NCI-H187 treated with DMSO at 0.1 percent for 48 hours (cell line): ENCODE results near the gene A3GALT2.
"Not testable (repeated sequence)": the region's sequence is repeated elsewhere in the genome, so short reads cannot be mapped to it uniquely, and the experiment has no call there.

ENCODE experiments used
- DNase-seq: peaks from one replicate; lab custom pipeline; 2025; lab: John Stamatoyannopoulos, UW

Gene A3GALT2

DNA sequence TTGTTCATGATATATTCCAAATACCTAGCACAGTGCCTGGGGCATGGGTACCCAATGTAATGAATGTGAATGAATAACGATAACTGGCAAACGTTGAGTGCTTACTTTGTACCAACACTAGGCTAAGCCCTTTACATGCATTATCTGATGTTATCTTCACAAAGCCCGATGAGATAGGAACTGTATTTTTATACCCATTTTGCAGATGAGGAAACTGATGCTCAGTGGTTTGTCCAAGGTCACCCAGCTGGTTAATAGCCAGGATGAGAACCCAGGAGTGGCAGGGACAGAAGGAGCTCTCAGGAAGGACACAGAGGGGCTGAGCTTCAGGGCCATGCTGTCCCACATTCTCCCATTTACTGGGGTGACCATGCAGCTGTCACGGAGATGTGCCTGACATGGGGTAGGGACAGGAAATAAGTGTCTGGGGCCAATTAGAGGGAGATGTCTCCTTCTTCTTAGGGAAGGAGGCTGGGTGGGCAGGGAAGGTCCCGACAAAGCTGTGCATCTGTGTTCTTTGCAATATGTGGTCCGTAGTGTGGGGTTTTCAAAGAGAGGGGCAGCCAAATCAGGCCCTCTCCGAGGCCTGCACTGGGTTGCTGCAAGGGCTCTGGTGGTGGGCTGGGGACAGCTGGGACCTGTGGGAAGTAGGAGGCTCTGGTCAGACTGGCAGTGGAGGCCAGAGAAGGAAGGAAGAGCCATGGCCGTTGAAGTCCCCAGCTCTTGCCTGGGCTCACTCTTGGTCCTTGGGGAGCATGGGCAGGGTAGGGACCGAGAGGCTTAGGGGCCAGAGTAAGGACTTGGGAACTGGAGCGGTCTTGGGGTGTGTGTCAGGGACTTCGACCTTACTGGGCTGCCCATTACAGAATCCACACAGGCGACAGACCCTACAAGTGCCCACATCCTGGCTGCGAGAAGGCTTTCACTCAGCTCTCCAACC lies 26.6 kb downstream of the A3GALT2 start:
- no peak for DNase-seq

GRCh38 chr1:33292726-33293340 lies 28.1 kb downstream of the A3GALT2 start:
- DNase-seq: no peak

- not testable (repeated sequence) for DNase-seq
Observed at GRCh38 chr1:33290615-33291014, 30.3 kb downstream of the A3GALT2 start.

GRCh38 chr1:33289858-33290154 lies 31.1 kb downstream of the A3GALT2 start:
- no peak for DNase-seq

DNA sequence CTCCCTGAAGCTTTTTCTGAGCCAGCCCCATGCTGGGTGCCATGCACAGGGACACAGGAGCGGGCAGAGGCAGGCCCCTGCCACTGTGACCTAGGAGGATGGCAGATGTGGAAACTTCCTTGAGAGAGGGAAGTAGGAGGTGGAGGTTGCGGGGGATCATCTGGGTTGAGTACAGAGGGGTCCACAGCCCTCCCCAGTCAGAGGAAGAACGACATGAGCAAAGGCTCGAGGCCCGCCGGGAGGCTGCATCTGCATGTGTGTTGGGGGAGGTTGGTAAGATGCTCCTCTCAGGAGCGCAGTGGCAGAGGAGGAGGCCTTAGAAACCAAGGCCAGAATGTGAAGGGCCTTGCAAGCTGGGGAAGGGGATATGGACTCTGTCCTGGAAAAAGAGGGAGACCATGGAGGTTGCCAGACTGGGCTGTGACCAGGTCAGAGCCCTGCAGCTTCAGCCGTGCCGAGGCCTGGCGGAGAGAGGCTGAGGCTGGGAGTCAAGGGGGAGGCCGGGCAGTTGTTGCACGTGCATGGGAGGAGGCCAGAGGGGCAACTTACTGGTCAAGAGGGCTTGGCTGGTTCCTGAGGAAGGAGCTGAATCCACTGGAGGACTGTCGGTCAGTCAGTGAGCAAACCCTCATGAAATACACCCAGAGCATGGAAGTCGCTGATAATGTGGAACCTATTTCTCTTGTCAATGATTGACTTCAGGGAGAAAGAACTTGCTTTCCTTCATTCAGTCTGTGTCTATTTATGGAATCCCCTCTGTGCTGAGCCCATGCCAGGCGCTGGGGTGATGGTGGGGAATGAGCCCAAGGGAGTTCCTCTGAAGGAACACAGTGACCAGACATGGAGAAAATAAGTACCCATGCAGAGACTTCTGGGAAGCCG lies 31.7 kb downstream of the A3GALT2 start:
- DNase-seq: no peak

DNA sequence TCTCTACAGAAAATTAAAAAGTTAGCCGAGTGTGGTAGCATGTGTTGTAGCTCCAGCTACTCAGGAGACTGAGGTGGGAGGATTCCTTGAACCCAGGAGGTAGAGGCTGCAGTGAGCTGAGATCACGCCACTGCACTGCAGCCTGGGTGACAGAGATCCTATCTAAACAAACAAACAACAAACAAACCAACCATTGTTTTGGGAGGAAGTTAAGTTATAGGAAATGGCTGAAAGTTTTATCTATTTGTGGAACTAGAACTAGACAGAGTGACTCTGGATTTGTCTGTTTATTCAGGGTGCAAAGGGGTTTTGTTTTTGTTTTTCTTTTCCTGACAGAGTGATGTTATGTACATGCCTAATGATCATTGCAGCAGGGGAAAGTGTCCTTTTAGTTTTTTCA lies 33.6 kb downstream of the A3GALT2 start:
- DNase-seq: no peak

DNA sequence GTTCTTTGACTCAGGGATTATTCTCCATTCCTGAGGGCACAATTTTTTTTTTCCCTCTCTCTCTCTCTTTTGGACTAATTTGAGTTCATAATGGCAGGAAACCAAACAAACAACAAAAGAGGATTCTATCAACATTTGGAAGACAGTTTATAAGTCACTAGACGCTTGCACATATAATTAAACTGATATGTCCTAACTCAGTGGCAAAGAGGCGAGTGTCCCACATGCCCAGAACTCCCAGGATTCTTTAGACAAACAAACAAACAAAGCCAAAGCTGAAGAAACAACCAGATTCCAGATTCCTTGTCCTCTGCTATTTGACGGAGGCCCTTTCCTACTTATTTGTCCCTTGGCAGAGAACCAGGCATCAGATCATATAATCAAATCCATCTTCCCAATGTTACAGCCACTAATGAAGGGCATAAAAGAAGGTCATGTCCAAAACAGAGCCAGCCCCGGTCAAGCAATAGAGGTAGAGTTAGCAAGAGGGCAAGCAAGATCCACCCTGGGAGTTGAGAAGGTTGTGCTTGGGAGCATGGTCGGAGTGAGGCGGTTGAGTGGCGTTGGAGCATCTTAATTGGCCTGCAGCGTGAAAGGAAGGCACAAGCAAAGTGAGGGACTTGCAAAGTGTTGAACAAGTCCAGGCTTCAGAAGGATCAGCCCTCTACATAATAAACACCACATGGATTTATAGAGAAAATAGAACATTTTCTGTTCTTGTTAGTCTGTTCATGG lies 34.3 kb downstream of the A3GALT2 start:
- no peak for DNase-seq

GRCh38 chr1:33284049-33284448 lies 36.8 kb downstream of the A3GALT2 start:
- no peak for DNase-seq

DNA sequence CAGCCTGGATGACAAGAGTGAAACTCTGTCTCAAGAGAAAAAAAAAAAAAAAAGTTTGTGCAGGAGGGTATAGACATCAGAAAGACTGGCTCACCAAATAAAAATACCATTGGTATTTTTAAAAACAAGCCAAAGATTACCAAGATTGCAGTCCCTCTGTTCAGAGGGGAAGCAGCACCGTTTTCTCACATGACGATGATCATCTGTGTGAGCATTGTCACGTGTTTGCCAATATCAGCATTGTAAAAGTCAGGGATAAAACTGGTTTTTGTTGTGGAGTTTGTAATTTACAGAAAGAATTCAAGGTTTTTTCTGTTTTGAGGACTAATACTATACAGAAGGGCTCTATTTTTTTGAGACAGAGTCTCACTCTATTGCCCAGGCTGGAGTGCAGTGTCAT lies 38.1 kb downstream of the A3GALT2 start:
- DNase-seq: no peak

- no peak for DNase-seq
Observed at GRCh38 chr1:33281554-33282303, 39.2 kb downstream of the A3GALT2 start.

DNA sequence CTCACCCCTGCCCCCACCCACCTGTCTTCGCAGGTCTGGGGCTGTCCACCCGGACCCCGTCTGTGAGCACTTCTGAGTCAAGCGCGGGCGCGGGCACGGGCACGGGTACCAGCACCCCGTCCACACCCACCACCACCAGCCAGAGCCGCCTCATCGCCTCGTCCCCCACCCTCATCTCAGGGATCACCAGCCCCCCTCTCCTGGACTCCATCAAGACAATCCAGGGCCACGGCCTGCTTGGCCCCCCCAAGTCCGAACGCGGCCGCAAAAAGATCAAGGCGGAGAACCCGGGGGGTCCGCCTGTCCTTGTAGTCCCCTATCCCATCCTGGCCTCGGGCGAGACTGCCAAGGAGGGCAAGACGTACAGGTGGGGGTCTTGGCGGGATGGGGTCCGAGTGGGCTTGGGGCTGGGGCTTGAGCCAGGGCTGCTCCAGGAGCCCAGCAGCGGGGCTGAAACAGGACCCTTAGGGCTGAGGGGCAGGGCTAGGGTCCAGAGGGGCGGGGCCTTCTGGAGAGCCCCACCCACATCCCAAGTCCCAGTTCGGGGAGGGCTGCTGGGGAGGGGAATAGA lies 40.7 kb downstream of the A3GALT2 start:
- DNase-seq: no peak

DNA sequence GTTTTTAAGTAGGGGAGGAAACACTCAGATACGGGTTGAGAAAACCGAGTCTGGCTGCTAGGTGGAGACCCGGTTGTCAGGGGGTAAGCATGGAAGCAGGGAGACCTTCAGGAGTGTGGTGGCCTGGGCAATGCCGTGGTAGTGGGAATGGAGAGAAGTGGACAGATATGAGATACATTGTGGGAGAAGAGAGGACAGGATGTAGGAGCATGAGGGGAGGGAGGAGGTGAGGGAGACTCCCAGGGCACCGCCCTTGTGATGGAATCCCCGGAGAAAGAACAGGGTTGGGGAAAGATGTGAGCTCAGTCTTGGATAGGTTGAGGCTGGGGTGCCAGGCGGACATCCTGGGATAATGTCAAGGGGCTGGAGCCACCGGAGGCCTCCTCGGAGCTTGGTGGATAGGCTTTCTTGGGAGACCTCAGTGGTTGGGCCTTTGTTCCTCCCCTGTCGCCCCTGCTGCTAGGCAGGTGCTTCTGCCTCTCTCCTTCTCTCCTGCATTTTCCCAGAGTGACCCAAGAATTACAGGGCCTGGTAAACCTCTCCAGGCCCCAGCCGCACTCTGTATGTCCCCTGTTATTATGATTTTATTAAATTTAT lies 43.3 kb downstream of the A3GALT2 start:
- no peak for DNase-seq

- DNase-seq: no peak
Observed at GRCh38 chr1:33276573-33277298, 44.2 kb downstream of the A3GALT2 start.

DNA sequence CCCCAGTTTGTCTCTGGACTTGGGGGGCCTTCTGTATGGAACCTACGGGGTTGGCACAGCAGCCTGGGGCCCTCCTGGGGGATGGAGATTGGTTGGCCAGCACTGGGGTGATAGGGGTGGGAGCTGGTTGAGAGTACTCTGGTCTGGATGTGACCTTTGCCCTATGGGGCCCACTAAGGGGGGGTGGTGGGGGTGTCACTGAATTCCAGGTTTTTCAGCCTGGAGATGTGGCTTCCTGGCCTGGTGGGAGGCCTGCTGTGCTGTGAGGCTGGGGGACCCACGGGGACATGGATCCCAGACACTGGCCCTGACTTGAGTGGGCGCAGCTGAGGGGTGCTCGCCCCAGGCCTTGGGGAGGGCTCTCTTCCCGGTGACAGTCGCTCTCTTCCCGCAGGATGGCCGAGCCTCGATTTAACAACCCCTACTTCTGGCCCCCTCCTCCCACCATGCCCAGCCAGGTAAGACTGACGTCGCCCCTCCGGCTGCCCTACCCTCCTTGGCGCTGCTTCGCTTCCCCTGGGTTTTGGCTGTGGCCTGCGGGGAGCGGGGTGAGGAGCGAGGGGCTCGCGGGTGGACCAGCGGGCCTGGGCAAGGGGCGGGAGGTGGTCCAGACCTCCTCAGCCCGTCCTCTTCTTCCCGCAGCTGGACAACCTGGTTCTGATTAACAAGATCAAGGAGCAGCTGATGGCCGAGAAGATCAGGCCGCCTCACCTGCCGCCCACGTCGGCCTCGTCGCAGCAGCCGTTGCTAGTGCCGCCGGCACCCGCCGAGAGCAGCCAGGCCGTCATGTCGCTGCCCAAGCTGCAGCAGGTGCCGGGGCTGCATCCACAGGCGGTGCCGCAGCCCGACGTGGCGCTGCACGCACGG lies 45.0 kb downstream of the A3GALT2 start:
- no peak for DNase-seq

GRCh38 chr1:33275195-33275594 lies 45.7 kb downstream of the A3GALT2 start:
- DNase-seq: no peak

- DNase-seq: no peak
Observed at GRCh38 chr1:33274446-33274845, 46.5 kb downstream of the A3GALT2 start.

GRCh38 chr1:33273961-33274371 lies 46.9 kb downstream of the A3GALT2 start:
- DNase-seq: no peak

- DNase-seq: no peak
Observed at GRCh38 chr1:33273406-33273805, 47.5 kb downstream of the A3GALT2 start.

GRCh38 chr1:33272930-33273329 lies 48.0 kb downstream of the A3GALT2 start:
- no peak for DNase-seq
